ENCODE measurements around the gene NPPC.

The NPPC gene

DNA sequence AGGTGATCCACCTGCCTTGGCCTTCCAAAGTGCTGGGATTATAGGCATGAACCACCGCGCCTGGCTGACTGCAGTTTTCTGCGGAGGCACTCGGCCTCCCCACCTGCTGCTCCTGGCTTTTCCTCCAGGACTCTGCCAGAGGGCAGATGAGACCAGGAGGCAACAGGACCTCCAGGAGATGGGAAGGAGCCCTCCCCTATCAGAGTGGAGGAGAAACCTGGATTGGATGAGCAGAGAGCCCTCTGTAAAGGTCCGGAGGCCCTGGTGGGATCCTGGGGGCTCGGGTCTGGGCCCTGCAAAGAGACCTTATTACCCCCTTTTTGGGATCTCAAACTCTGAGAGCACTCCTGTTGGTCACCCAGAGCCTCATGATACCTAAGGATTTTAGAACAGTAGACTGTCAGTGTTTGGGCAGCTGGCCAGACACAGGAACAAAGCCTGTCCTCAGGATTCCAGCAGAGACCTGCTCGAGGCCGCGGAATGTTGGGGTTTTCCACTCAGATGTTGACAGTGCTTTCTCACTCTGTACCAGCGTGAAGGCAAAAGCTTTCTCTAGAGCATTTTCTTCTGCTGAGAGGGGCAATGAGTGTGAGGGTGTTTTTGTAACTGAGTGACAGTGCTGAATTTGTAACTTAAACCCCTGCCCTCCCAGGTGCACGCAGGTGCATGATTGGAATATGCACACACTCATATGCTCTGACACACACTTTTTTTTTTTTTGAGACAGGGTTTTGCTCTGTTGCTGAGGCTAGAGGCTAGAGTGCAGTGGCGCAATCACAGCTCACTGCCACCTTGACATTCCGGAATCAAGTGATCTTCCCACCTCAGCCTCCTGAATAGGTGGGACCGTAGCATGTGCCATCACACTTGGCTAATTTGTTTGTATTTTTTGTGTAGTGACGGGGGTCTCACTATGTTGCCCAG lies 48.4 kb downstream of the NPPC start:
- TF ChIP-seq NFIC (IDR thresholded peaks at IDR 0.05) (peak; percentile 50; the same call in 1 of the 2 replicates), CEBPB (IDR thresholded peaks at IDR 0.05) (no peak; the same call in 1 of the 2 replicates), CREB1 (IDR thresholded peaks at IDR 0.05; ENCODE audit: low read depth) (no peak), TAF1 (IDR thresholded peaks at IDR 0.05; ENCODE audit: low read depth) (no peak), TEAD4 (IDR thresholded peaks at IDR 0.05) (peak; percentile 34; the same call in 1 of the 2 replicates), YY1 (IDR thresholded peaks at IDR 0.05; ENCODE audit: low read depth) (no peak)
- TF ChIP-seq, protein P1, sequence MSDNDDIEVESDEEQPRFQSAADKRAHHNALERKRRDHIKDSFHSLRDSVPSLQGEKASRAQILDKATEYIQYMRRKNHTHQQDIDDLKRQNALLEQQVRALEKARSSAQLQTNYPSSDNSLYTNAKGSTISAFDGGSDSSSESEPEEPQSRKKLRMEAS (IDR thresholded peaks at IDR 0.05), result no peak

GRCh38 chr2:231874944-231875343 lies 51.3 kb downstream of the NPPC start:
- no peak for TF ChIP-seq CREB1 (IDR thresholded peaks at IDR 0.05; ENCODE audit: low read depth)
- no peak for TF ChIP-seq TAF1 (IDR thresholded peaks at IDR 0.05; ENCODE audit: low read depth)
- no peak for TF ChIP-seq USF1 (IDR thresholded peaks at IDR 0.05)
- no peak for TF ChIP-seq TCF12 (IDR thresholded peaks at IDR 0.05; ENCODE audit: low read depth)
- no peak for TF ChIP-seq EP300 (IDR thresholded peaks at IDR 0.05; ENCODE audit: borderline replicate concordance)
- TF ChIP-seq REST (IDR thresholded peaks at IDR 0.05; ENCODE audit: low read depth), result no peak
- no peak for TF ChIP-seq EGR1 (IDR thresholded peaks at IDR 0.05)
- TF ChIP-seq FOXM1 (IDR thresholded peaks at IDR 0.05; ENCODE audit: borderline replicate concordance, low read depth), result no peak
- no peak for TF ChIP-seq NFIC (IDR thresholded peaks at IDR 0.05)
- TF ChIP-seq, protein P1 (IDR thresholded peaks at IDR 0.05), result no peak
- no peak for TF ChIP-seq TEAD4 (IDR thresholded peaks at IDR 0.05)
